ENCODE measurements around the gene SUGP2.

DNA sequence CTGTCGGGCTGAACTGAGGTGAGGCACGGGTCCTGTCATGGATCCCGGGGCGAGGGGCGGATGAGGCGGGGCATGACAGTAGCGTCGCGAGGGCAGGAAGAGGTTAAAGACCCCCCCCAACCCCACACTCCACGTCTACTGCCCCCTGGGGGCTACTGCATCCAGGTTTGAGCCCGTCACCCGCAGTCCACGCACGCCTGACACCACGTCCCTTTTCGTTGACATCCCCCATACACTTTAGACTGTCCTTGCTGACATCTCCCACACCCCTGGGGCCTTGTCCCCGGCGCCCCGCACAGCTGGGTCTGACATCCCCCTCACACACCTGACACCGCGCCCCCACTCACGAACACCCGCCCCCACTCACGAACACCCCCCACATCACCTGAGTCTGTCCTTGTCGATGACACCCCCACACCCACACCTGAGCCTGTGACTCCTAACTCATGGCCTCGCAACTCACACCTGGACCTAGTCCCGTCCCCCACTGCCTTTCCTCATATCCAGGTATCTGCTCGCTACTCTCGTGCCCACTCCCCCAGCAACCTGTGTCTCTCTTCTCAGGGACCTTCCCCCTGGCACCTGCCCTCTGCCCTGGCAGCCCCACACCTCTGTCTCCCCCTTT is 30.9 kb upstream of the SUGP2 start:
- TF ChIP-seq, protein P1, sequence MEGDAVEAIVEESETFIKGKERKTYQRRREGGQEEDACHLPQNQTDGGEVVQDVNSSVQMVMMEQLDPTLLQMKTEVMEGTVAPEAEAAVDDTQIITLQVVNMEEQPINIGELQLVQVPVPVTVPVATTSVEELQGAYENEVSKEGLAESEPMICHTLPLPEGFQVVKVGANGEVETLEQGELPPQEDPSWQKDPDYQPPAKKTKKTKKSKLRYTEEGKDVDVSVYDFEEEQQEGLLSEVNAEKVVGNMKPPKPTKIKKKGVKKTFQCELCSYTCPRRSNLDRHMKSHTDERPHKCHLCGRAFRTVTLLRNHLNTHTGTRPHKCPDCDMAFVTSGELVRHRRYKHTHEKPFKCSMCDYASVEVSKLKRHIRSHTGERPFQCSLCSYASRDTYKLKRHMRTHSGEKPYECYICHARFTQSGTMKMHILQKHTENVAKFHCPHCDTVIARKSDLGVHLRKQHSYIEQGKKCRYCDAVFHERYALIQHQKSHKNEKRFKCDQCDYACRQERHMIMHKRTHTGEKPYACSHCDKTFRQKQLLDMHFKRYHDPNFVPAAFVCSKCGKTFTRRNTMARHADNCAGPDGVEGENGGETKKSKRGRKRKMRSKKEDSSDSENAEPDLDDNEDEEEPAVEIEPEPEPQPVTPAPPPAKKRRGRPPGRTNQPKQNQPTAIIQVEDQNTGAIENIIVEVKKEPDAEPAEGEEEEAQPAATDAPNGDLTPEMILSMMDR (IDR thresholded peaks at IDR 0.05) = no peak
- no peak for TF ChIP-seq POLR2AphosphoS5 (IDR thresholded peaks at IDR 0.05; ENCODE audit: low read depth, low read length)
- TF ChIP-seq, protein P2, sequence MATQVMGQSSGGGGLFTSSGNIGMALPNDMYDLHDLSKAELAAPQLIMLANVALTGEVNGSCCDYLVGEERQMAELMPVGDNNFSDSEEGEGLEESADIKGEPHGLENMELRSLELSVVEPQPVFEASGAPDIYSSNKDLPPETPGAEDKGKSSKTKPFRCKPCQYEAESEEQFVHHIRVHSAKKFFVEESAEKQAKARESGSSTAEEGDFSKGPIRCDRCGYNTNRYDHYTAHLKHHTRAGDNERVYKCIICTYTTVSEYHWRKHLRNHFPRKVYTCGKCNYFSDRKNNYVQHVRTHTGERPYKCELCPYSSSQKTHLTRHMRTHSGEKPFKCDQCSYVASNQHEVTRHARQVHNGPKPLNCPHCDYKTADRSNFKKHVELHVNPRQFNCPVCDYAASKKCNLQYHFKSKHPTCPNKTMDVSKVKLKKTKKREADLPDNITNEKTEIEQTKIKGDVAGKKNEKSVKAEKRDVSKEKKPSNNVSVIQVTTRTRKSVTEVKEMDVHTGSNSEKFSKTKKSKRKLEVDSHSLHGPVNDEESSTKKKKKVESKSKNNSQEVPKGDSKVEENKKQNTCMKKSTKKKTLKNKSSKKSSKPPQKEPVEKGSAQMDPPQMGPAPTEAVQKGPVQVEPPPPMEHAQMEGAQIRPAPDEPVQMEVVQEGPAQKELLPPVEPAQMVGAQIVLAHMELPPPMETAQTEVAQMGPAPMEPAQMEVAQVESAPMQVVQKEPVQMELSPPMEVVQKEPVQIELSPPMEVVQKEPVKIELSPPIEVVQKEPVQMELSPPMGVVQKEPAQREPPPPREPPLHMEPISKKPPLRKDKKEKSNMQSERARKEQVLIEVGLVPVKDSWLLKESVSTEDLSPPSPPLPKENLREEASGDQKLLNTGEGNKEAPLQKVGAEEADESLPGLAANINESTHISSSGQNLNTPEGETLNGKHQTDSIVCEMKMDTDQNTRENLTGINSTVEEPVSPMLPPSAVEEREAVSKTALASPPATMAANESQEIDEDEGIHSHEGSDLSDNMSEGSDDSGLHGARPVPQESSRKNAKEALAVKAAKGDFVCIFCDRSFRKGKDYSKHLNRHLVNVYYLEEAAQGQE (IDR thresholded peaks at IDR 0.05; ENCODE audit: insufficient read depth in 1 of 2, low read depth in 2 of 2, low read length in 1 of 2) = no peak
